ENCODE measurements around the gene EEFSEC. TPM values are rescaled to one million over a fixed set of nuclear protein-coding genes. Genes with fewer than 3 reads are reported as not detected.

The EEFSEC gene
- total RNA-seq, 1 experiment from 2014 or later, result 14.0 TPM

DNA sequence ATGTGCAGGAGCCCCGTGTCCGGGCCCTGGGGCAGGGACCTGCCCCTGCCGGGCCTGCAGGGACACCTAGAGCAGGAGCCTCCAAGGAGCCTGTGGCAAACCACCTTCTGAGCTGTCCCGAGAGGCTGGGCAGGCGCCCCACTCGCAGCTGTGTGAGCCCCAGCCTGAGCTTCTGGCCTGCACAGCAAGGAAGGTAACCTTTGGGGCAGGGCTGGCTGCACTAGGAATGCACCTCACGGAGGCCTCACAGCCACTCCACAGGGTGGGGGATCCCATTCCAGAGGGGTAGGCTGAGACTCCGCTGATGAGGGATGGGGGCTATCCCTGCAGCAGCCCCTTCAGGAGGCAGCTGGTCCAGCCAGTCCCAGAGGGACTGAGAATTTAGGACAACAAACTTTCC lies 245.3 kb downstream of the EEFSEC start:
- Mint-ChIP-seq H3K27ac (ENCODE audit: unreplicated experiment) (no peak overlapping the region), H3K9me3 (ENCODE audit: unreplicated experiment) (no peaks in the 10 kb centered on the region), H3K4me1 (ENCODE audit: low read depth, unreplicated experiment) (no peaks in the 10 kb centered on the region), H3K4me3 (ENCODE audit: unreplicated experiment) (no peak overlapping the region), H3K36me3 (ENCODE audit: insufficient read depth, unreplicated experiment) (peaks cover 6% of the 10 kb centered on the region), H3K27me3 (ENCODE audit: insufficient read depth, unreplicated experiment) (no peaks in the 10 kb centered on the region)
- H3K4me1 ChIP-seq, result no peaks in the 10 kb centered on the region
- intact Hi-C loops (cut with micrococcal nuclease; ENCODE audit: unreplicated experiment), result no loop called here
- CTCF ChIA-PET, result no interaction called here
- no peak overlapping the region for H3K4me3 ChIP-seq (ENCODE audit: low read depth, low read length)
- POLR2A ChIA-PET, result no interaction called here
- no peaks in the 10 kb centered on the region for H3K27me3 ChIP-seq (replicated peaks; ENCODE audit: control insufficient read depth, insufficient read depth, low read length)
- no peaks in the 10 kb centered on the region for H3K36me3 ChIP-seq (ENCODE audit: control insufficient read depth, insufficient read depth, low read length)
- no peak for DNase-seq
- BruUV-seq (replicated peaks), result no TSS peak
- TF ChIP-seq, protein P1, sequence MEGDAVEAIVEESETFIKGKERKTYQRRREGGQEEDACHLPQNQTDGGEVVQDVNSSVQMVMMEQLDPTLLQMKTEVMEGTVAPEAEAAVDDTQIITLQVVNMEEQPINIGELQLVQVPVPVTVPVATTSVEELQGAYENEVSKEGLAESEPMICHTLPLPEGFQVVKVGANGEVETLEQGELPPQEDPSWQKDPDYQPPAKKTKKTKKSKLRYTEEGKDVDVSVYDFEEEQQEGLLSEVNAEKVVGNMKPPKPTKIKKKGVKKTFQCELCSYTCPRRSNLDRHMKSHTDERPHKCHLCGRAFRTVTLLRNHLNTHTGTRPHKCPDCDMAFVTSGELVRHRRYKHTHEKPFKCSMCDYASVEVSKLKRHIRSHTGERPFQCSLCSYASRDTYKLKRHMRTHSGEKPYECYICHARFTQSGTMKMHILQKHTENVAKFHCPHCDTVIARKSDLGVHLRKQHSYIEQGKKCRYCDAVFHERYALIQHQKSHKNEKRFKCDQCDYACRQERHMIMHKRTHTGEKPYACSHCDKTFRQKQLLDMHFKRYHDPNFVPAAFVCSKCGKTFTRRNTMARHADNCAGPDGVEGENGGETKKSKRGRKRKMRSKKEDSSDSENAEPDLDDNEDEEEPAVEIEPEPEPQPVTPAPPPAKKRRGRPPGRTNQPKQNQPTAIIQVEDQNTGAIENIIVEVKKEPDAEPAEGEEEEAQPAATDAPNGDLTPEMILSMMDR (IDR thresholded peaks at IDR 0.05; ENCODE audit: insufficient read depth in 1 of 2, low read depth in 1 of 2, low read length in 1 of 2, severe bottlenecking in 1 of 2, unreplicated experiment in 1 of 2), result no peak
- H3K9me3 ChIP-seq, result no peaks in the 10 kb centered on the region

GRCh38 chr3:128399221-128399915 lies 246.1 kb downstream of the EEFSEC start:
- POLR2A ChIA-PET, result no interaction called here
- intact Hi-C loops (cut with micrococcal nuclease; ENCODE audit: unreplicated experiment), result no loop called here
- H3K4me3 ChIP-seq (ENCODE audit: low read depth, low read length), result no peak overlapping the region
- no peak for DNase-seq
- TF ChIP-seq, protein P1 (IDR thresholded peaks at IDR 0.05; ENCODE audit: insufficient read depth in 1 of 2, low read depth in 1 of 2, low read length in 1 of 2, severe bottlenecking in 1 of 2, unreplicated experiment in 1 of 2), result no peak
- Mint-ChIP-seq H3K27ac (ENCODE audit: unreplicated experiment) (no peak overlapping the region), H3K9me3 (ENCODE audit: unreplicated experiment) (no peaks in the 10 kb centered on the region), H3K4me3 (ENCODE audit: unreplicated experiment) (no peak overlapping the region), H3K4me1 (ENCODE audit: low read depth, unreplicated experiment) (no peaks in the 10 kb centered on the region), H3K27me3 (ENCODE audit: insufficient read depth, unreplicated experiment) (no peaks in the 10 kb centered on the region), H3K36me3 (ENCODE audit: insufficient read depth, unreplicated experiment) (peaks cover 6% of the 10 kb centered on the region)
- BruUV-seq (replicated peaks), result no TSS peak
- no peaks in the 10 kb centered on the region for H3K36me3 ChIP-seq (ENCODE audit: control insufficient read depth, insufficient read depth, low read length)
- CTCF ChIA-PET, result no interaction called here
- H3K4me1 ChIP-seq, result no peaks in the 10 kb centered on the region
- no peaks in the 10 kb centered on the region for H3K9me3 ChIP-seq
- H3K27me3 ChIP-seq (replicated peaks; ENCODE audit: control insufficient read depth, insufficient read depth, low read length), result no peaks in the 10 kb centered on the region

- Mint-ChIP-seq H3K4me1 (ENCODE audit: low read depth, unreplicated experiment) (no peaks in the 10 kb centered on the region), H3K36me3 (ENCODE audit: insufficient read depth, unreplicated experiment) (peaks cover 6% of the 10 kb centered on the region), H3K27ac (ENCODE audit: unreplicated experiment) (no peak overlapping the region), H3K9me3 (ENCODE audit: unreplicated experiment) (no peaks in the 10 kb centered on the region), H3K27me3 (ENCODE audit: insufficient read depth, unreplicated experiment) (no peaks in the 10 kb centered on the region), H3K4me3 (ENCODE audit: unreplicated experiment) (no peak overlapping the region)
- ChIA-PET POLR2A (no interaction called here), CTCF (no interaction called here)
- no peaks in the 10 kb centered on the region for H3K36me3 ChIP-seq (ENCODE audit: control insufficient read depth, insufficient read depth, low read length)
- TF ChIP-seq, protein P1 (IDR thresholded peaks at IDR 0.05; ENCODE audit: insufficient read depth in 1 of 2, low read depth in 1 of 2, low read length in 1 of 2, severe bottlenecking in 1 of 2, unreplicated experiment in 1 of 2), result no peak
- H3K9me3 ChIP-seq, result no peaks in the 10 kb centered on the region
- H3K4me1 ChIP-seq, result no peaks in the 10 kb centered on the region
- no peak for DNase-seq
- H3K27me3 ChIP-seq (replicated peaks; ENCODE audit: control insufficient read depth, insufficient read depth, low read length), result no peaks in the 10 kb centered on the region
- intact Hi-C loops (cut with micrococcal nuclease; ENCODE audit: unreplicated experiment), result no loop called here
- no peak overlapping the region for H3K4me3 ChIP-seq (ENCODE audit: low read depth, low read length)
- BruUV-seq (replicated peaks), result no TSS peak
Observed at GRCh38 chr3:128400671-128401070, 247.4 kb downstream of the EEFSEC start.
